ENCODE results near the gene GOLGA3. TPM values are rescaled to one million over a fixed set of nuclear protein-coding genes. Genes with fewer than 3 reads are reported as not detected.

The GOLGA3 gene
- total RNA-seq, 1 donor from 2014 or later, result 62.0 TPM

GRCh38 chr12:132803888-132804287, 24.8 kb downstream of the GOLGA3 start:
- Mint-ChIP-seq H3K9me3 (no peaks in the 10 kb centered on the region), H3K27me3 (no peaks in the 10 kb centered on the region), H3K27ac (no peak overlapping the region)

GRCh38 chr12:132803125-132803524, 25.5 kb downstream of the GOLGA3 start:
- no peak for TF ChIP-seq CTCF (conservative IDR thresholded peaks at IDR 0.05)
- no peaks in the 10 kb centered on the region for H3K4me1 Mint-ChIP-seq (ENCODE audit: unreplicated experiment)
- no peak overlapping the region for H3K27ac Mint-ChIP-seq
- peaks cover 11% of the 10 kb centered on the region for H3K36me3 Mint-ChIP-seq
- DNase-seq (ENCODE audit: extremely low spot score, unreplicated experiment), result no peak
- no peaks in the 10 kb centered on the region for H3K27me3 Mint-ChIP-seq
- H3K9me3 Mint-ChIP-seq, result no peaks in the 10 kb centered on the region
- H3K4me3 Mint-ChIP-seq, result no peak overlapping the region

More at GRCh38 chr12:132803888-132804287, 24.8 kb downstream of the GOLGA3 start:
- no peak for TF ChIP-seq CTCF (conservative IDR thresholded peaks at IDR 0.05)
- no peak overlapping the region for H3K4me3 Mint-ChIP-seq
- no peak for DNase-seq (ENCODE audit: extremely low spot score, unreplicated experiment)
- H3K4me1 Mint-ChIP-seq (ENCODE audit: unreplicated experiment), result no peaks in the 10 kb centered on the region
- peaks cover 16% of the 10 kb centered on the region for H3K36me3 Mint-ChIP-seq

GRCh38 chr12:132801741-132802140, 26.9 kb downstream of the GOLGA3 start:
- no peak overlapping the region for H3K27ac Mint-ChIP-seq
- DNase-seq (ENCODE audit: extremely low spot score, unreplicated experiment), result no peak
- H3K36me3 Mint-ChIP-seq, result peaks cover 15% of the 10 kb centered on the region

GRCh38 chr12:132798836-132799235, 29.8 kb downstream of the GOLGA3 start:
- no peaks in the 10 kb centered on the region for H3K9me3 Mint-ChIP-seq
- no peaks in the 10 kb centered on the region for H3K4me1 Mint-ChIP-seq (ENCODE audit: unreplicated experiment)
- no peak for TF ChIP-seq CTCF (conservative IDR thresholded peaks at IDR 0.05)
- peaks cover 8% of the 10 kb centered on the region for H3K36me3 Mint-ChIP-seq
- no peaks in the 10 kb centered on the region for H3K27me3 Mint-ChIP-seq
- no peak overlapping the region for H3K27ac Mint-ChIP-seq
- H3K4me3 Mint-ChIP-seq, result no peak overlapping the region
- no peak for DNase-seq (ENCODE audit: extremely low spot score, unreplicated experiment)

More at GRCh38 chr12:132801741-132802140, 26.9 kb downstream of the GOLGA3 start:
- Mint-ChIP-seq H3K4me1 (ENCODE audit: unreplicated experiment) (no peaks in the 10 kb centered on the region), H3K27me3 (no peaks in the 10 kb centered on the region), H3K4me3 (no peak overlapping the region), H3K9me3 (no peaks in the 10 kb centered on the region)
- TF ChIP-seq CTCF (conservative IDR thresholded peaks at IDR 0.05), result no peak

- DNase-seq (ENCODE audit: extremely low spot score, unreplicated experiment), result no peak
- peaks cover 10% of the 10 kb centered on the region for H3K36me3 Mint-ChIP-seq
- H3K4me3 Mint-ChIP-seq, result no peak overlapping the region
- TF ChIP-seq CTCF (conservative IDR thresholded peaks at IDR 0.05), result no peak
- H3K4me1 Mint-ChIP-seq (ENCODE audit: unreplicated experiment), result no peaks in the 10 kb centered on the region
- H3K27me3 Mint-ChIP-seq, result no peaks in the 10 kb centered on the region
- no peaks in the 10 kb centered on the region for H3K9me3 Mint-ChIP-seq
- no peak overlapping the region for H3K27ac Mint-ChIP-seq
Observed at GRCh38 chr12:132797820-132798570, 30.7 kb downstream of the GOLGA3 start.
